RWPE1 (cell line): Measurements from ENCODE around the gene TMEM200B.
"Not testable (repeated sequence)": the region's sequence is repeated elsewhere in the genome, so short reads cannot be mapped to it uniquely, and the experiment has no call there.

Source experiments
- CTCF ChIA-PET: fragments of 350-600 bp; sonication (Branson Sonifier 250); formaldehyde crosslinking; extraction: SDS; loops from one replicate; lab custom pipeline; 2021; lab: Yijun Ruan, JAX
- POLR2A ChIA-PET: fragments of 400-600 bp; formaldehyde crosslinking; extraction: SDS; loops from one replicate; lab custom pipeline; 2020; ENCODE audit warnings: antibody characterized with exemption; ENCODE audit not compliant: low non-redundant PET; lab: Yijun Ruan, JAX
- DNase-seq: peaks from one replicate; pipeline ENCODE4 v3.0.0; 2012; ENCODE audit warnings: low spot score
- H3K27ac ChIP-seq: fragments of 450-650 bp; 2 replicates; pipeline ENCODE4 v1.5.1; 2017
- CTCF ChIP-seq: fragments of 450-650 bp; conservative IDR thresholded peaks from 2 replicates; pipeline ENCODE4 v1.5.1; 2017; ENCODE audit warnings: low read depth, mild to moderate bottlenecking

The TMEM200B gene

GRCh38 chr1:29083317-29084195, 40.1 kb downstream of the TMEM200B start:
- no peak for TF ChIP-seq CTCF
- ChIA-PET CTCF (interaction anchor here (0.7 kb wide), 1 partner anchor 15 kb away, joined by 7 read pairs; no protein-coding TSS in a partner anchor), POLR2A (no interaction called here)
- no peak for DNase-seq
- no peak overlapping the region for H3K27ac ChIP-seq

- CTCF ChIA-PET = no interaction called here
- POLR2A ChIA-PET = no interaction called here
- no peak for TF ChIP-seq CTCF
- DNase-seq = no peak
- H3K27ac ChIP-seq = no peak overlapping the region
Measured at GRCh38 chr1:29082519-29082918, 41.2 kb downstream of the TMEM200B start.

GRCh38 chr1:29081201-29081600, 42.5 kb downstream of the TMEM200B start:
- no peak for DNase-seq
- ChIA-PET POLR2A (no interaction called here), CTCF (interaction anchor here (0.6 kb wide), 1 partner anchor 163 kb away, joined by 4 read pairs; no protein-coding TSS in a partner anchor)
- TF ChIP-seq CTCF = no peak
- H3K27ac ChIP-seq = no peak overlapping the region

GRCh38 chr1:29079916-29080629, 43.6 kb downstream of the TMEM200B start:
- H3K27ac ChIP-seq, POLR2A ChIA-PET, DNase-seq: not testable (repeated sequence)
- CTCF ChIA-PET = interaction anchor here (0.6 kb wide), 1 partner anchor 1081 kb away, joined by 4 read pairs; no protein-coding TSS in a partner anchor

- DNase-seq = no peak
- TF ChIP-seq CTCF = no peak
- ChIA-PET CTCF (interaction anchor here (0.6 kb wide), 1 partner anchor 135 kb away, joined by 4 read pairs; no protein-coding TSS in a partner anchor), POLR2A (no interaction called here)
- no peak overlapping the region for H3K27ac ChIP-seq
Measured at GRCh38 chr1:29077155-29077554, 46.5 kb downstream of the TMEM200B start.
